ENCODE measurements around the gene NDRG4. TPM values are rescaled to one million over a fixed set of nuclear protein-coding genes. Genes with fewer than 3 reads are reported as not detected.

The NDRG4 gene
- total RNA-seq, 1 experiment from 2014 or later, result 11.9 TPM

DNA sequence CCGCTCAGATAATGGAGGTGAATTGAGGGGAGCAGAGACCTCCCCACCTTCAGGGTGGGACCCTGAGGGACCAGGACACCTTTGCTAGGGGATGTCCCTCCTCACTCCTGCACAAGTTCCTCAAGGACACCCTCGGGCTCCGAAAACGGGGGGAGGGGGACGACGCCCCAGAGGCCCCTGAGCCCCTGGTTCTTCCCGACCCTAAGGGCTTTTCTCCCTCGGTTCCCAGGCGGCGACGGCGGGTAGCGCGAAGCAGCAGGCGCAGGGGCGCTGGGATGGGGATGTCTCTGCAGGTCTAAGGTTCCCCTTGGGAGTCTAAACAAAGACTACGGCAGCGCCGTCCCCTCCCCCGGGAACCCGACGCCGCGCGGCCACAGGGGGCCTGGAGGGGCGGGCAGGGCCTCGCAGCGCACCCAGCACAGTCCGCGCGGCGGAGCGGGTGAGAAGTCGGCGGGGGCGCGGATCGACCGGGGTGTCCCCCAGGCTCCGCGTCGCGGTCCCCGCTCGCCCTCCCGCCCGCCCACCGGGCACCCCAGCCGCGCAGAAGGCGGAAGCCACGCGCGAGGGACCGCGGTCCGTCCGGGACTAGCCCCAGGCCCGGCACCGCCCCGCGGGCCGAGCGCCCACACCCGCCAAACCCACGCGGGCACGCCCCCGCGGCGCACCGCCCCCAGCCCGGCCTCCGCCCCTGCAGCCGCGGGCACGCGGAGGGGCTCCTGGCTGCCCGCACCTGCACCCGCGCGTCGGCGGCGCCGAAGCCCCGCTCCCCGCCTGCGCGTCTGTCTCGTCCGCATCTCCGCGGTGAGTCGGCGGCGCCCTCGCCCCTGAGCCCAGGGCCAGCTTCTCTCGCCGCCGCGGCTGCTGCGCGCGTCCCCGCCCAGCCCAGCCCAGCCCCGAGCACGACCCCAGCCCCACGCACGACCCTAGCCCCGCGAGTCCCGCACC lies 36.7 kb upstream of the NDRG4 start:
- Histone ChIP-seq H3K9ac (ENCODE audit: low read length) (peak overlapping the region; percentile 67), H3K4me3 (ENCODE audit: low read length) (peak overlapping the region; percentile 74), H3K27me3 (ENCODE audit: low read length) (no peaks in the 10 kb centered on the region), H3K9me2 (replicated peaks; ENCODE audit: insufficient read depth, low read length) (no peaks in the 10 kb centered on the region), H3K9me3 (ENCODE audit: low read length) (no peaks in the 10 kb centered on the region), H2AFZ (ENCODE audit: low read length) (0 out of 2 replicates have a peak overlapping the region, but pooled peaks have one; percentile 43), H3K36me3 (ENCODE audit: insufficient read depth, low read length) (no peaks in the 10 kb centered on the region), H3K4me1 (ENCODE audit: low read length) (peaks cover 20% of the 10 kb centered on the region), H3K4me2 (ENCODE audit: low read depth, low read length, poor library complexity, severe bottlenecking) (peak overlapping the region; percentile 96), H4K20me1 (ENCODE audit: insufficient read depth, low read depth, low read length) (peaks cover 4% of the 10 kb centered on the region), H3K79me2 (ENCODE audit: low read length) (no peaks in the 10 kb centered on the region), H3K27ac (ENCODE audit: low read length) (no peak overlapping the region)
- DNase-seq, result peak; percentile 77

DNA sequence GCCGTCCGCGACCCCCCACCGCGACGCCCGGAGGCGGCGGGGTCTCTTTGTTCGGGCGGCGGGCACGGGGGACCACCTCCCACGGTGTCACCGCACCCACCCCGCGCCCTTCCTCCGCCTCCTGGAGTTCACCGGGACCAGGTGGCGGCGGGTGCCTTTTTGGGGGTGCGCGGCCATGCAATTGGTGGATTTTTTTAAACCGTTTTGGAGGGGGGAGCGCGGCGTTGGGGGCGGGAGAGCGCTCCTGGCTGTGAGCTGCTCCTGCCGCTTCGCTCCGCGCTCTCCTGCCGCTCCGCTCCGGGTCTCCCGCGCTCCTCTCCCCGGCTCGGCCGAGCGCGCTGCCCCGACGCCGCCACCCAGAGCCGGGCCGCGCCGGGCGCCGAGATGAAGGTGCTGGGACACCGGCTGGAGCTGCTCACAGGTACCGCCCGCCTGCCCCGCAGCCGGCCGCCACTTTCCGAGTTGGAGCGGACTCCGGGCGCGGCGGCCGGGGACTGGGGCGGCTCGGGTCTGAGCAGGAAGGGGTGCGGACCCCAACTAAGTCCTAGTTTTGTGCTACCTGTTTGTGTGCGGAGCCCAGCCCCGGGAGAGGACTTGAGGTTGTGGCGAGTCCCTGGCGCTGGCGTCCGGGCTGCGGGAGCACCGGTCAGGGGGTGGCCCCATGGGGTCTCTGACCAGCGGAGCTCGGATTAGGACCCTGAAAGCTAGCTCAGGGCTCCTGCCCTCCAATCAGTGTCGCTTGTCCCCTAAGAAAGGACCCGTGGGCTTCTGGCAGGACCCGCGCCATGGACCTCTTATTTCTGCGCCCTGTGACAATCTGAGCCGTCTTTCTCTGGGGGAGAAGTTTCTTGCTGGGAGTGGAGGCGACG lies 35.7 kb upstream of the NDRG4 start:
- Histone ChIP-seq H3K4me1 (ENCODE audit: low read length) (peaks cover 20% of the 10 kb centered on the region), H3K79me2 (ENCODE audit: low read length) (no peaks in the 10 kb centered on the region), H3K4me2 (ENCODE audit: low read depth, low read length, poor library complexity, severe bottlenecking) (peak overlapping the region; percentile 96), H3K9me2 (replicated peaks; ENCODE audit: insufficient read depth, low read length) (no peaks in the 10 kb centered on the region), H3K4me3 (ENCODE audit: low read length) (peak overlapping the region; percentile 74), H3K27ac (ENCODE audit: low read length) (no peak overlapping the region), H2AFZ (ENCODE audit: low read length) (0 out of 2 replicates have a peak overlapping the region, but pooled peaks have one; percentile 43), H4K20me1 (ENCODE audit: insufficient read depth, low read depth, low read length) (peaks cover 4% of the 10 kb centered on the region), H3K9ac (ENCODE audit: low read length) (peak overlapping the region; percentile 67), H3K9me3 (ENCODE audit: low read length) (no peaks in the 10 kb centered on the region), H3K36me3 (ENCODE audit: insufficient read depth, low read length) (no peaks in the 10 kb centered on the region), H3K27me3 (ENCODE audit: low read length) (no peaks in the 10 kb centered on the region)
- DNase-seq, result peak; percentile 59

GRCh38 chr16:58464916-58465731 lies 34.8 kb upstream of the NDRG4 start:
- H3K4me2 ChIP-seq (ENCODE audit: low read depth, low read length, poor library complexity, severe bottlenecking), result peak overlapping the region; percentile 96
- DNase-seq, result no peak
- no peak overlapping the region for H2AFZ ChIP-seq (ENCODE audit: low read length)
- H3K36me3 ChIP-seq (ENCODE audit: insufficient read depth, low read length), result no peaks in the 10 kb centered on the region
- no peak overlapping the region for H3K4me3 ChIP-seq (ENCODE audit: low read length)
- H3K4me1 ChIP-seq (ENCODE audit: low read length), result peaks cover 20% of the 10 kb centered on the region
- H4K20me1 ChIP-seq (ENCODE audit: insufficient read depth, low read depth, low read length), result peaks cover 4% of the 10 kb centered on the region
- H3K27me3 ChIP-seq (ENCODE audit: low read length), result no peaks in the 10 kb centered on the region
- H3K9me3 ChIP-seq (ENCODE audit: low read length), result no peaks in the 10 kb centered on the region
- no peak overlapping the region; the same call in 1 of the 2 replicates for H3K9ac ChIP-seq (ENCODE audit: low read length)
- no peaks in the 10 kb centered on the region for H3K9me2 ChIP-seq (replicated peaks; ENCODE audit: insufficient read depth, low read length)
- no peaks in the 10 kb centered on the region for H3K79me2 ChIP-seq (ENCODE audit: low read length)
- H3K27ac ChIP-seq (ENCODE audit: low read length), result no peak overlapping the region

- H4K20me1 ChIP-seq (ENCODE audit: insufficient read depth, low read depth, low read length), result peaks cover 4% of the 10 kb centered on the region
- peaks cover 20% of the 10 kb centered on the region for H3K4me1 ChIP-seq (ENCODE audit: low read length)
- no peaks in the 10 kb centered on the region for H3K9me2 ChIP-seq (replicated peaks; ENCODE audit: insufficient read depth, low read length)
- H3K27me3 ChIP-seq (ENCODE audit: low read length), result no peaks in the 10 kb centered on the region
- H3K4me3 ChIP-seq (ENCODE audit: low read length), result no peak overlapping the region
- H3K9ac ChIP-seq (ENCODE audit: low read length), result no peak overlapping the region
- no peaks in the 10 kb centered on the region for H3K79me2 ChIP-seq (ENCODE audit: low read length)
- no peaks in the 10 kb centered on the region for H3K9me3 ChIP-seq (ENCODE audit: low read length)
- H3K36me3 ChIP-seq (ENCODE audit: insufficient read depth, low read length), result no peaks in the 10 kb centered on the region
- no peak overlapping the region for H3K27ac ChIP-seq (ENCODE audit: low read length)
- H3K4me2 ChIP-seq (ENCODE audit: low read depth, low read length, poor library complexity, severe bottlenecking), result no peak overlapping the region
- no peak overlapping the region for H2AFZ ChIP-seq (ENCODE audit: low read length)
- no peak for DNase-seq
These were observed 34.1 kb upstream of the NDRG4 start for GRCh38 chr16:58465817-58466216.

DNA sequence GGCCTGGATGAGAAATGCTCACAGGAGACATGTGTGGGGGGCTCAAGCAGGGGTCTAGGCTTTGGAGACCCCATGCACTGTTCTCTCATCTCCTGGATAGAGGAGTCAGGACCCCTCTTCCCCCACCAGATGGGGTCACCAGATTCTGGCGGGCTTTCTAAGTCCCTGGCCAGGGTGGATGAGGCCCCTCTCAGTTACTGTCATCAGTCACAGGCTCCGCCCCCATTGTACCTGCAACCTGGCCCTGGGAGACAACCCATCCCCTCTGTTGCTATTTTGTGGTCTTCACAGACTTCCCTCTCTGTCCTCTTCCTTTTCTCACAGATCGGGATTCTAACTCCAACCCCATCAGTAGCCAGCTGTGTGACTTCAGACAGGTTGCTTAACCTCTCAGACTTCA lies 33.5 kb upstream of the NDRG4 start:
- peaks cover 20% of the 10 kb centered on the region for H3K4me1 ChIP-seq (ENCODE audit: low read length)
- no peak overlapping the region for H3K27ac ChIP-seq (ENCODE audit: low read length)
- no peaks in the 10 kb centered on the region for H3K9me3 ChIP-seq (ENCODE audit: low read length)
- no peaks in the 10 kb centered on the region for H3K79me2 ChIP-seq (ENCODE audit: low read length)
- no peaks in the 10 kb centered on the region for H3K36me3 ChIP-seq (ENCODE audit: insufficient read depth, low read length)
- no peak overlapping the region for H3K9ac ChIP-seq (ENCODE audit: low read length)
- H4K20me1 ChIP-seq (ENCODE audit: insufficient read depth, low read depth, low read length), result peaks cover 4% of the 10 kb centered on the region
- DNase-seq, result no peak
- H2AFZ ChIP-seq (ENCODE audit: low read length), result no peak overlapping the region
- no peak overlapping the region for H3K4me3 ChIP-seq (ENCODE audit: low read length)
- H3K4me2 ChIP-seq (ENCODE audit: low read depth, low read length, poor library complexity, severe bottlenecking), result no peak overlapping the region
- H3K9me2 ChIP-seq (replicated peaks; ENCODE audit: insufficient read depth, low read length), result no peaks in the 10 kb centered on the region
- no peaks in the 10 kb centered on the region for H3K27me3 ChIP-seq (ENCODE audit: low read length)

DNA sequence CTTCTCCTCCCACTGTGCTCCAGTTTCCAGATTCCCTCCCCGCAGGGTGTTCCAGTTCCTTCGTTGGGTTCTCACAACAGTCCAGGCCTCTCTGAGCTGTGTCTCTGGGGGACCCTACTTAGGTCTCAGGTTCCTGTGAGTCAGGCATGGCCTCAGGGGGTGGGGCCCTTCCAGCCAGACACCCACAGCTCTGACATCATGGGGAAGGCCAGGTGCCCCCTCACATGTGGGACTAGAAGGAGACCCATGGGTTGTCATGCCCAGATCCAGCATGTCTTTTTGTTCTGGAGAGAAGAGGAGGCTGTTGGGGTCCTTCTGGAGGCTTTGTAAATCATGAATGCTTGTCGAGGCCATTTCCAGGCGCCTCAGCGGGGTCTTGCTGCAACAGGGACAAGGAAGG lies 32.0 kb upstream of the NDRG4 start:
- Histone ChIP-seq H3K4me1 (ENCODE audit: low read length) (peaks cover 15% of the 10 kb centered on the region), H3K4me3 (ENCODE audit: low read length) (no peak overlapping the region), H3K27me3 (ENCODE audit: low read length) (no peaks in the 10 kb centered on the region), H3K4me2 (ENCODE audit: low read depth, low read length, poor library complexity, severe bottlenecking) (no peak overlapping the region), H3K9me2 (replicated peaks; ENCODE audit: insufficient read depth, low read length) (no peaks in the 10 kb centered on the region), H3K27ac (ENCODE audit: low read length) (no peak overlapping the region), H3K9me3 (ENCODE audit: low read length) (no peaks in the 10 kb centered on the region), H3K79me2 (ENCODE audit: low read length) (no peaks in the 10 kb centered on the region), H3K9ac (ENCODE audit: low read length) (no peak overlapping the region), H3K36me3 (ENCODE audit: insufficient read depth, low read length) (no peaks in the 10 kb centered on the region), H2AFZ (ENCODE audit: low read length) (no peak overlapping the region), H4K20me1 (ENCODE audit: insufficient read depth, low read depth, low read length) (peaks cover 2% of the 10 kb centered on the region)
- DNase-seq, result no peak

- Histone ChIP-seq H3K4me2 (ENCODE audit: low read depth, low read length, poor library complexity, severe bottlenecking) (no peak overlapping the region), H3K27me3 (ENCODE audit: low read length) (no peaks in the 10 kb centered on the region)
These were observed 28.6 kb upstream of the NDRG4 start for GRCh38 chr16:58471209-58471975.

More at GRCh38 chr16:58471209-58471975, 28.6 kb upstream of the NDRG4 start:
- H4K20me1 ChIP-seq (ENCODE audit: insufficient read depth, low read depth, low read length), result no peaks in the 10 kb centered on the region
- no peaks in the 10 kb centered on the region for H3K36me3 ChIP-seq (ENCODE audit: insufficient read depth, low read length)
- H2AFZ ChIP-seq (ENCODE audit: low read length), result no peak overlapping the region
- no peak overlapping the region for H3K9ac ChIP-seq (ENCODE audit: low read length)
- H3K9me2 ChIP-seq (replicated peaks; ENCODE audit: insufficient read depth, low read length), result no peaks in the 10 kb centered on the region
- no peak overlapping the region for H3K27ac ChIP-seq (ENCODE audit: low read length)
- H3K4me1 ChIP-seq (ENCODE audit: low read length), result no peaks in the 10 kb centered on the region
- no peak for DNase-seq
- no peaks in the 10 kb centered on the region for H3K79me2 ChIP-seq (ENCODE audit: low read length)
- H3K9me3 ChIP-seq (ENCODE audit: low read length), result no peaks in the 10 kb centered on the region
- no peak overlapping the region for H3K4me3 ChIP-seq (ENCODE audit: low read length)

Measured in Karpas-422 (cell line).